Large intestine (tissue), 3 donors: ENCODE measurements around the gene NOX3. TPM values are rescaled to one million over a fixed set of nuclear protein-coding genes. Genes with fewer than 3 reads are reported as not detected.

Experiments
- DNase-seq, 2 donors: peaks; one replicate each; pipeline versions ENCODE4 v3.0.0 to v3.0.0-alpha.2; 2013
- H3K27ac ChIP-seq: one replicate; pipeline ENCODE4 v1.5.1; 2013; ENCODE audit warnings: low read length
- H3K27me3 ChIP-seq: 2 replicates; pipeline ENCODE4 v1.6.1; 2013; ENCODE audit warnings: low read length; ENCODE audit not compliant: control insufficient read depth, insufficient read depth
- H3K36me3 ChIP-seq: 2 replicates; pipeline ENCODE4 v1.6.1; 2013; ENCODE audit warnings: low read length; ENCODE audit not compliant: control insufficient read depth, insufficient read depth
- H3K4me1 ChIP-seq: one replicate; pipeline ENCODE4 v1.6.1; 2013; ENCODE audit warnings: low read length; ENCODE audit not compliant: control insufficient read depth, insufficient read depth
- H3K4me3 ChIP-seq: one replicate; pipeline ENCODE4 v1.5.1; 2013; ENCODE audit warnings: low read length
- H3K9me3 ChIP-seq: one replicate; pipeline ENCODE4 v1.6.1; 2013; ENCODE audit warnings: mild to moderate bottlenecking, low read depth, low read length, moderate library complexity; ENCODE audit not compliant: control insufficient read depth
- WGBS: methylation state at CpG from one replicate; pipeline ENCODE4 v1.1.5; 2013; ENCODE audit warnings: low lambda C conversion rate; ENCODE audit not compliant: insufficient coverage; 5-methylcytosine and 5-hydroxymethylcytosine counted together
- polyA plus RNA-seq: library from polyadenylated mRNA; unstranded; fragments of 120-200 nt; gene quantifications from one replicate; pipeline ENCODE4 v1.2.1, GENCODE V29; 2013

Gene NOX3
- polyA plus RNA-seq, 1 donor: not detected

DNA sequence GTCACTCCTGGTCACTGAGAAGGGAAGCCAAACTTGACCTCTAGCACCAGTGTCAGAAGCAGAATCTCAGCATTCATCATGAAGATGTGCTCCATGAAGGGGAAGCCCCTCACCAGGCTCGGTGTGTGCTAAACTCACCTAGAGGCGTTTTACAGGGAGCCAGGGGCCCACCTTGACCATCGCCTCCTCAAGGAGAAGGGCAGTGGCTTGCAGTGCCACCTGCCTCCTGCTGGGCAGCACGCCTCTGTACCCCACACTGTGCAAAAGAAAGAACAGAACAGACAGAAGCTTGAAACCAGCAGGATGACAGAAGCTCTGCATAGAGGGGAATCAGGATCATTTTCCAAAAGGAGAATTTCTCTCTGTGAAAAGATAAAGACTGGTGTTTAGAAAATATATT lies 39.7 kb downstream of the NOX3 start:
- peaks cover 3% of the 10 kb centered on the region for H3K4me1 ChIP-seq
- no CpG with 5 or more reads among the region's 4 CpGs for WGBS
- DNase-seq: no peak

DNA sequence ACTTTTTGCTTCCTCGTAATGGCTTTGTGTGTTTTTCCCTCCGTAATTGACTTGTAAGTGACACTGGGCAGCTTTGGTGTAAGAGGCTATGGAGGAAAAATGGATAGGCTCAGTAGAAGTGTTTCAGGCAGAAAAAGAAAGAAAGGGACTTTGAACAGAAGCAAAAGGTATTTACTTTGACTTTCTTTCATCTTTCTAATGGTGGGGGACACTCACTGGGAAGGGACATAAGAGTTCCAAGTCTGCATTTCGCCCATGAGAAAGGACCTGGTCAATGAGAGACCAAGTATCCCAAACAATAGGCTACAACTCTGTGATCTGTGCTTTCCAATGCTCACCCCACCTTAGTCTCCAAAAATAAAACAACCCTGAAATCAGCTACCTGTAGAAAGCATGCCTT lies 41.6 kb downstream of the NOX3 start:
- WGBS: 14% methylated on average over 1 of the region's 3 CpGs

More for the DNA sequence above, 39.7 kb downstream of the NOX3 start:
- Histone ChIP-seq H3K27ac (no peak overlapping the region), H3K36me3 (no peaks in the 10 kb centered on the region), H3K4me3 (no peak overlapping the region), H3K27me3 (no peaks in the 10 kb centered on the region), H3K9me3 (no peaks in the 10 kb centered on the region)

DNA sequence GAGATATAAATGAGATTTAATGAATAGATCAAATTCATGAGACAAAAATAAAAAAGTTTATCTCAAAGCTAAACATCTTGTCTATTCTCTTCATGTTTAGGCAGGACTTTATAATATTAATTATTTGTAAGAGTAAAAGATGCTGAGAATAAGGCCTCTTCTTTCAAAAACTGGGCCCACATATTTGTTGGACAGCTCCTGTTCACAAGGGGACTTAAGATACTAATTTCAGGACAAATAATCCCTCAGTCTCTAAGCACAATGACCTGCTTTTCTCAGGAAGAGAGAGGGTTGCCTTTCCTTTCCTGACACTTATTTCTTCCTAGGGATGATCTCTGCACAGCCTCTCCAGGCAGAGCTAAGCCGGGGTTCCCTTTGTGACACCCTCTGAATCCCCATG lies 43.3 kb downstream of the NOX3 start:
- no peak overlapping the region for H3K27ac ChIP-seq
- peaks cover 3% of the 10 kb centered on the region for H3K4me1 ChIP-seq
- WGBS: no CpG with 5 or more reads among the region's 1 CpG
- H3K9me3 ChIP-seq: no peaks in the 10 kb centered on the region
- H3K27me3 ChIP-seq: no peaks in the 10 kb centered on the region
- no peak overlapping the region for H3K4me3 ChIP-seq
- no peak for DNase-seq
- no peaks in the 10 kb centered on the region for H3K36me3 ChIP-seq

More for the DNA sequence above, 41.6 kb downstream of the NOX3 start:
- no peaks in the 10 kb centered on the region for H3K9me3 ChIP-seq
- no peak for DNase-seq
- no peak overlapping the region for H3K27ac ChIP-seq
- H3K4me1 ChIP-seq: peaks cover 3% of the 10 kb centered on the region
- H3K27me3 ChIP-seq: no peaks in the 10 kb centered on the region
- no peak overlapping the region for H3K4me3 ChIP-seq
- no peaks in the 10 kb centered on the region for H3K36me3 ChIP-seq

DNA sequence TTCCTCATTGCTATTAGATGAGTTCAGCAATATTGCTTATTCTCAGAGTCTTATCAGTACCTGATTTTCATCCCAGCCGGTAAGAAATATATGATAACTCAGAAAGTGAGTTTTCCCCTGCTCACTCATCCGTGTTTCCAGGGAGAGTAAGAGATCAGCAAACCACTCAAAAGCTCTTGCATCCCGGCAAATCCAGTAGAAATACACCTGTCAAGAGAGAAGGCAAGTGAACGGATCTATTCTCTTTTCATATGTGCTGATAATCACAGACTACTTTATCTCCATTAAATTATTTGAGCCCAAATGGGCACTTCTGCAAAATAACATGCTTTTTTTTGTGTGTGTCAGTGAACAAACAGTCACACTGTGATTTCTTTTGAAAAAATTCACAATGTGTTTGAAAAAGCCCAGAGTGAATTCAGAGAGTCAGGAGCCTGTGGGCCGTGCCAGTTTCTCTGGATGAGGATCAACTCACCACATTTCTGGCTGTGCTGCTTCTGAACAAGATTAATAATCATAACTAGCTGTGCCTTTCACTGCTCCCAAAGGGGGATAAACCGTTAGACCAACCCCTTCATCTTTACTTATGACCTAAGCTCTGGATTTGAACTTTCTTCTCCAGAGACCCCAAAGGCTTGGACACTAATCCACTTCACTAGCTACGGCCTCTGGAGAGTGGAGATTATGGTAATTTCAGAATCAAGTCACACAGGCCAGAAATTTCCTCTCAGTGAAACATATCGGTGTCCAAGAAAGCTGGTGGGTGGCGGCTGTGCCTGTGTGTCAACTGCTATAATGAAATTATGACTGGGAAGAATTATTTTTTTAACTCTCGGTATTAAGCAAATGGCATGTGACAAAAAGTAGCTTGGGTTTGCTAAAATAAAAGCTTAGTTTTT lies 44.2 kb downstream of the NOX3 start:
- DNase-seq: no peak
- H3K4me3 ChIP-seq: no peak overlapping the region
- H3K36me3 ChIP-seq: no peaks in the 10 kb centered on the region
- H3K27me3 ChIP-seq: no peaks in the 10 kb centered on the region
- peaks cover 3% of the 10 kb centered on the region for H3K4me1 ChIP-seq
- no peaks in the 10 kb centered on the region for H3K9me3 ChIP-seq
- no peak overlapping the region for H3K27ac ChIP-seq
- 31% methylated on average over 2 of the region's 10 CpGs for WGBS

DNA sequence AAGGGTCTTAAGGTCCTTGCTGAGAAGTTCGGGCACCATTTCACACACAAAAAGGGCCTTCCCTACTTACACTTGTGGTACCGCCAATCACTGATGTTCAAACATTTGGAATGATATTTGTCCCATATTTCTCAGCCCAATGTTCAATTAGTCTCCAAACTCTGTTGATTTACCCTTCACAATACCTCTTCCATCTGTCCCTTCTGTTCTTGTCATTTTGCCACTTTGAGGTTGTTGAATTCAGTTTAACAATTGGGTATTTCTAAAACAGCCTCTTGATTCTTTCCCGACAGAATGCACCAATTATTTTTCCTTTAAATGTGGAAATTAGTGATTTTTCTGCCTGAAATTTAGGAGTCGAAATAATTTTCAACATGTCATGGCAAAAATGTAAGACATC lies 46.2 kb downstream of the NOX3 start:
- DNase-seq: no peak

DNA sequence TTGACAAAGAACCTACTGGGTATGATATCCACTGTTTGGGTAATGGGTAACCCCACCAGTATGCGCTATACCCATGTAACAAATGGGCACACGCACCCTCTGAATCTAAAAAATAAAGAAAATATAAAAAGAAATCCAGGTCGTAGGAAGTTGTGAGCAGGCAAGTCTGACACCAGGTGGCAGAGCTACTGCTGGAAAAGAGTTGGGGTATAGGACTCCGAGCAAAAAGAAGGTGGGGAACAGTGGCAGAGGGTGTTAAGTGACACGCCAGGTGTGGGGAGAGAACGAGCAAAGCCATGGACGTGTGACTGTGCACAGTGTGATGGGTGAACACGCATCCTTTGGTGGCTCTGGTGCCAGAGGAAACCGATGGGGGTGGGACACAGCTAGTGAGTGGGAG lies 46.7 kb downstream of the NOX3 start:
- Histone ChIP-seq H3K27me3 (no peaks in the 10 kb centered on the region), H3K9me3 (no peaks in the 10 kb centered on the region), H3K4me1 (peaks cover 2% of the 10 kb centered on the region), H3K4me3 (no peak overlapping the region), H3K27ac (no peak overlapping the region), H3K36me3 (no peaks in the 10 kb centered on the region)
- no peak for DNase-seq
- WGBS: 43% methylated on average over 1 of the region's 9 CpGs

More for the DNA sequence above, 46.2 kb downstream of the NOX3 start:
- 100% methylated on average over 2 of the region's 4 CpGs for WGBS
- H3K27me3 ChIP-seq: no peaks in the 10 kb centered on the region
- no peaks in the 10 kb centered on the region for H3K9me3 ChIP-seq
- peaks cover 3% of the 10 kb centered on the region for H3K4me1 ChIP-seq
- H3K4me3 ChIP-seq: no peak overlapping the region
- H3K27ac ChIP-seq: no peak overlapping the region
- no peaks in the 10 kb centered on the region for H3K36me3 ChIP-seq

DNA sequence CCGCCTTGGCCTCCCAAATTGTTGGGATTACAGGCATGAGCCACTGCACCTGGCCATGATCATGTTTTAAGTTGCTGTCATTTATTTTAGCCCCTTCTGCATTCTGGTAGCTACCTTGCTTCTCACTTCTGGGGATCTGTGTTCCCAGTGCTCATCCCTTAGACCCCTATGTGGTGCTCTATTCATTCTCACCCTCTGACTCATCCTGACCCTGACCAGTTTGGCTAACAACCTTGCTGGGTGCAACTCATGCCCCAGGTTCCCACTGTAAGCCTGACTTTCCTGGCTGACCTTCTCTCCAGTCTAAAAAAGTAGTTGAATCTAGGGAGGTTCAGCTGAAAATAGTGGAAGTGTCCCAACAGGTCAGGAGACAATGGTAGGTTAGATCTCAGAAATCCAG lies 47.4 kb downstream of the NOX3 start:
- H3K27me3 ChIP-seq: no peaks in the 10 kb centered on the region
- WGBS: 100% methylated on average over 1 of the region's 1 CpG

DNA sequence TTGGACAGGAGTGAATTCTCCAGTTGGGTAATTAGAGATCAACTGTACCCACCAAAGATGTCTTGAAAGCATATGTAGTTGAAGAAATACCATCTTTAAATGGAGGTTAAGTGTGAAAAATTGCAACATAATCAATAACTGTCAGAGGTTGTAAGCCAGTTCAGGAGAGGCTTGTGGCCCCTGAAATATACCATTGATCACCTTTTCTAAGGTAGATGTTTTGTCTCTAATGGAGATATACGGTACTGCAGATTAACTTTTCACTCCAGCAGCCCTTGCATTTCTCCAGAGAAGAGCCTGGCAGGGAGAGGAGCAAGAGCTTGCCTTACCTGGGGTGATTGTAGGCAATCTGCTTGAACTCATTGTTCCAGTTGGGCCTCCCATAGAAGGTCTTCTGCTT lies 48.8 kb downstream of the NOX3 start:
- DNase-seq: no peak
- Histone ChIP-seq H3K27me3 (no peaks in the 10 kb centered on the region), H3K4me3 (no peak overlapping the region), H3K4me1 (no peaks in the 10 kb centered on the region), H3K36me3 (no peaks in the 10 kb centered on the region), H3K27ac (no peak overlapping the region), H3K9me3 (no peaks in the 10 kb centered on the region)
- no CpG with 5 or more reads among the region's 1 CpG for WGBS

More for the DNA sequence above, 47.4 kb downstream of the NOX3 start:
- no peaks in the 10 kb centered on the region for H3K36me3 ChIP-seq
- H3K9me3 ChIP-seq: no peaks in the 10 kb centered on the region
- H3K27ac ChIP-seq: no peak overlapping the region
- no peak overlapping the region for H3K4me3 ChIP-seq
- H3K4me1 ChIP-seq: no peaks in the 10 kb centered on the region
- DNase-seq: no peak

DNA sequence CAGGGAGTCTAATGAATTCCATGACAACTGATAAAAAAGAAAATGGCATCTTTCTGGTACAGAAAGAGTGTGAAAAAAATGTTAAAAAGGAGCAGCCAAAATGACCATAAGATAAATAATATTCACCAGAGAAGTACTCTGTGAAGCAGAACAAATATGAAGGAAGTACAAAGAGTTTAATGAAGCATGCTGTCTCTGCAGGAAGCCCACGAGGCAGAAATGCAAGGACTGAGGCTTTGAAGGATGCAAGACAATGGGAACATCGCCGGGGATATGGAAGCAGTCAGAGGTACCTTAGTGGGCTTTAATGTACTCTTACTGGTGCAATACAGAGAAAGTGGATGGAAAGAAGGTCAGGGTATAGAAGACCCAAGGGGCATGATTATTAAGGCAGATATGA lies 50.7 kb downstream of the NOX3 start:
- Histone ChIP-seq H3K4me3 (no peak overlapping the region), H3K27ac (no peak overlapping the region), H3K9me3 (no peaks in the 10 kb centered on the region), H3K36me3 (no peaks in the 10 kb centered on the region), H3K27me3 (no peaks in the 10 kb centered on the region), H3K4me1 (no peaks in the 10 kb centered on the region)
- WGBS: 60% methylated on average over 1 of the region's 3 CpGs
- no peak for DNase-seq

DNA sequence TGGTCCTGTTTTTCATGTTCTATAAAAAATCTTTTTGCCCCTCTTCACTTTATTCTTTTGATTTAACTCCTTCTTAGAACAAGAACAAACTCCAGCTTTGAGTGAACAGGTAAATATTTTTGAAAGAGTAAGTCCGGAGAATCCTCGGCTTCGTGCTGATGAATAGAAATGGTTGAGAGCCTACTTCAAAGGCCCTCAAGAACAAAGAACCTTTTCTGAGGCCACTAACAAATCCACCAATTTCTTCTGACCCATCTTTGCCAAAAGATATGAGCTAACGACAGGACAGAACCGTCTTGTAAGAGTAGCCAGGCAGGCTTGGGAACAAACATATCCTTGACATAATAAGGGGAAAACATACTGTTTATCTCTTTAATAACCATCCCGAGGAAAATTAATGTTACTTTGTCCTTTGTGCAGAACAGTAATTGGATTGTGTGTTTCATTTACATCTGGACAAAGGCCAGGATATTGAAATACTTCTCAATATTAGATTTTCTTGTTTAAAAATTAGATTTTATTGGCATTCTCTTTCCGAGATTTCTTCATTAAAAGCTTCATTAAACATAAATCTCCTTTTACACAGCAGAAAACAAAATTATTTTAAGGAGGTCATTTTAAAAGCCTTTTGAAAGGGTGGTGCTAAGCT lies 52.9 kb downstream of the NOX3 start:
- Histone ChIP-seq H3K9me3 (no peaks in the 10 kb centered on the region), H3K27me3 (no peaks in the 10 kb centered on the region), H3K27ac (no peak overlapping the region), H3K4me3 (no peak overlapping the region), H3K36me3 (no peaks in the 10 kb centered on the region), H3K4me1 (no peaks in the 10 kb centered on the region)
- DNase-seq: no peak
- 64% methylated on average over 2 of the region's 7 CpGs for WGBS
